Spleen (tissue), 11 donors: Measurements from ENCODE around the gene LRRC59. TPM values are rescaled to one million over a fixed set of nuclear protein-coding genes. Genes with fewer than 3 reads are reported as not detected.

Source experiments
- DNase-seq: peaks from one replicate; pipeline ENCODE4 v3.0.0-alpha.2; 2020
- H3K27ac ChIP-seq, 8 donors: fragments of 200-600 bp; sonication (generic) in 7 of 8; 1 replicate in 4 of 8; 2 replicates in 4 of 8; pipeline versions ENCODE4 v1.5.0 to v1.8.0; 2016 to 2021; ENCODE audit warnings: inconsistent platforms in 4 of 8, mild to moderate bottlenecking in 4 of 8, moderate library complexity in 1 of 8
- H3K27me3 ChIP-seq, 7 donors: fragments of 200-600 bp; sonication (generic) in 6 of 7; replicated peaks in 1 of 7; 1 replicate in 4 of 7; 2 replicates in 3 of 7; pipeline versions ENCODE4 v1.5.0 to v1.8.0; 2016 to 2021; ENCODE audit warnings: inconsistent platforms in 3 of 7, mild to moderate bottlenecking in 1 of 7
- H3K36me3 ChIP-seq, 6 donors: fragments of 200-600 bp; sonication (generic) in 5 of 6; 1 replicate in 4 of 6; 2 replicates in 2 of 6; pipeline versions ENCODE4 v1.5.0 to v1.8.0; 2016 to 2021; ENCODE audit warnings: inconsistent platforms in 2 of 6
- H3K4me1 ChIP-seq, 6 donors: fragments of 200-600 bp; sonication (generic) in 5 of 6; 1 replicate in 3 of 6; 2 replicates in 3 of 6; pipeline versions ENCODE4 v1.5.0 to v1.8.0; 2016 to 2021; ENCODE audit warnings: inconsistent platforms in 3 of 6
- H3K4me3 ChIP-seq, 8 donors: fragments of 200-600 bp; sonication (generic) in 7 of 8; 1 replicate in 4 of 8; 2 replicates in 4 of 8; pipeline versions ENCODE4 v1.5.0 to v1.8.0; 2016 to 2021; ENCODE audit warnings: inconsistent platforms in 4 of 8, mild to moderate bottlenecking in 4 of 8, moderate library complexity in 2 of 8
- H3K9me3 ChIP-seq, 8 donors: fragments of 200-600 bp; sonication (generic) in 7 of 8; 1 replicate in 4 of 8; 2 replicates in 4 of 8; pipeline versions ENCODE4 v1.5.0 to v1.8.0; 2016 to 2021; ENCODE audit warnings: inconsistent platforms in 4 of 8
- CTCF ChIP-seq, 11 experiments: fragments of 200-600 bp in 7 of 11; fragments of 450-650 bp in 4 of 11; sonication (generic) in 4 of 11; IDR thresholded peaks in 8 of 11; conservative IDR thresholded peaks in 3 of 11; 1 replicate in 7 of 11; 2 replicates in 4 of 11; pipeline versions ENCODE4 v1.4.0 to v1.8.0; 2016 to 2021; ENCODE audit warnings: antibody characterized with exemption in 11 of 11, inconsistent platforms in 4 of 11, mild to moderate bottlenecking in 1 of 11
- POLR2A ChIP-seq, 3 donors: fragments of 450-650 bp; IDR thresholded peaks; one replicate each; pipeline ENCODE4 v1.5.1; 2017; ENCODE audit warnings: antibody characterized with exemption in 3 of 3, mild to moderate bottlenecking in 1 of 3
- POLR2AphosphoS5 ChIP-seq, 3 donors: sonication (generic); formaldehyde crosslinking; IDR thresholded peaks; one replicate each; pipeline ENCODE4 v1.5.1; 2017; ENCODE audit warnings: antibody characterized with exemption in 3 of 3
- WGBS, 5 donors: extraction: QIAGEN DNeasy Blood & Tissue Kit in 3 of 5; methylation state at CpG; one replicate each; pipeline versions ENCODE4 v1.1.5 to v1.1.7; 2013 to 2018; 5-methylcytosine and 5-hydroxymethylcytosine counted together
- intact Hi-C: fragments of 100-400 bp; cut with DNase I; formaldehyde crosslinking; loops from one replicate; pipeline ENCODE4 v1.15.0; 2023; ENCODE audit warnings: low total_unique reads
- polyA plus RNA-seq, 3 donors: library from polyadenylated mRNA; stranded (reverse); fragments of 200-250 nt; gene quantifications; one replicate each; pipeline ENCODE4 v1.2.1, GENCODE V29; 2013
- total RNA-seq, 7 donors: library from RNA; depleted of rRNA in 3 of 7; stranded (reverse); fragments of >200 nt in 3 of 7; fragmentation: NEBNext Ultra II Directional in 4 of 7; extraction: Animal tissue kit (Norgen Biotek cat#: 25700) in 4 of 7; gene quantifications; one replicate each; pipeline versions ENCODE4 v1.1.0 to v1.2.1, GENCODE V29; 2016 to 2021
- donor health status: healthy with polysubstance abuse.
- donor health status: DM: no; HTN: no; CAD: no; lungs with moderate emphysema.
- donor health status: DM: no; HTN: no; CAD: no.
- donor health status: Bipolar disorder and iron deficiency.
- donor health status: healthy.
- donor health status: DM: no; HTN: no; CAD: no.
- donor health status: DM: yes; HTN: yes; CAD: no.

Gene LRRC59
- total and polyA plus RNA-seq, 10 donors, result 12.5 to 71.3 (median 46.1) TPM

- intact Hi-C loops, result no loop called here
- no peaks in the 10 kb centered on the region for H3K27me3 ChIP-seq
- WGBS, 5 donors, result 93 to 96% (median 94%) methylated on average over 4 of the region's 4 CpGs
These were observed 41.7 kb upstream of the LRRC59 start for GRCh38 chr17:50439008-50439407.

GRCh38 chr17:50437409-50437808 is 40.1 kb upstream of the LRRC59 start:
- WGBS, 5 donors, result 91 to 98% (median 95%) methylated on average over 4 of the region's 4 CpGs
- Histone ChIP-seq H3K4me1 (no peaks in the 10 kb centered on the region), H3K27ac (no peak overlapping the region), H3K27me3 (no peaks in the 10 kb centered on the region), H3K36me3 (peaks cover 0 to 32% (median 0%) of the 10 kb centered on the region in 6 donors), H3K4me3 (no peak overlapping the region), H3K9me3 (no peaks in the 10 kb centered on the region)
- intact Hi-C loops, result no loop called here
- TF ChIP-seq POLR2A (IDR thresholded peaks at IDR 0.05) (no peak), POLR2AphosphoS5 (IDR thresholded peaks at IDR 0.05) (no peak), CTCF (IDR thresholded peaks at IDR 0.05 in 8 of 11, conservative IDR thresholded peaks at IDR 0.05 in 3 of 11) (no peak)
- no peak for DNase-seq

More at GRCh38 chr17:50439008-50439407, 41.7 kb upstream of the LRRC59 start:
- no peaks in the 10 kb centered on the region for H3K9me3 ChIP-seq
- no peak overlapping the region for H3K27ac ChIP-seq
- TF ChIP-seq POLR2A (IDR thresholded peaks at IDR 0.05) (no peak), CTCF (IDR thresholded peaks at IDR 0.05 in 8 of 11, conservative IDR thresholded peaks at IDR 0.05 in 3 of 11) (no peak)
- no peak overlapping the region for H3K4me3 ChIP-seq
- peaks cover 0 to 8% (median 0%) of the 10 kb centered on the region in 6 donors for H3K4me1 ChIP-seq
- H3K36me3 ChIP-seq, result peaks cover 0 to 24% (median 0%) of the 10 kb centered on the region in 6 donors
- no peak for DNase-seq

- H3K36me3 ChIP-seq, result peaks cover 0 to 33% (median 0%) of the 10 kb centered on the region in 6 donors
- H3K4me1 ChIP-seq, result peaks cover 1 to 18% (median 9%) of the 10 kb centered on the region in 6 donors
- no peak for DNase-seq
- H3K27me3 ChIP-seq, result no peaks in the 10 kb centered on the region
- TF ChIP-seq POLR2A (IDR thresholded peaks at IDR 0.05), result no peak
- no peak for TF ChIP-seq CTCF (IDR thresholded peaks at IDR 0.05 in 8 of 11, conservative IDR thresholded peaks at IDR 0.05 in 3 of 11)
- TF ChIP-seq POLR2AphosphoS5 (IDR thresholded peaks at IDR 0.05), result no peak
- intact Hi-C loops, result no loop called here
- H3K9me3 ChIP-seq, result no peaks in the 10 kb centered on the region
- H3K4me3 ChIP-seq, result no peak overlapping the region
- no peak overlapping the region for H3K27ac ChIP-seq
- 82 to 95% (median 88%) methylated on average over 4 of the region's 4 CpGs for WGBS, 5 donors
These were observed 34.9 kb upstream of the LRRC59 start for GRCh38 chr17:50432125-50432762.

- H3K4me1 ChIP-seq, result peaks cover 9 to 30% (median 20%) of the 10 kb centered on the region in 6 donors
- no peak for DNase-seq
- H3K36me3 ChIP-seq, result peaks cover 0 to 23% (median 0%) of the 10 kb centered on the region in 6 donors
- H3K9me3 ChIP-seq, result no peaks in the 10 kb centered on the region
- 79 to 91% (median 88%) methylated on average over 4 of the region's 4 CpGs for WGBS, 5 donors
- H3K4me3 ChIP-seq, result no peak overlapping the region
- H3K27ac ChIP-seq, result no peak overlapping the region
- no peak for TF ChIP-seq POLR2A (IDR thresholded peaks at IDR 0.05)
- TF ChIP-seq CTCF (IDR thresholded peaks at IDR 0.05 in 8 of 11, conservative IDR thresholded peaks at IDR 0.05 in 3 of 11), result no peak
- TF ChIP-seq POLR2AphosphoS5 (IDR thresholded peaks at IDR 0.05), result no peak
- intact Hi-C loops, result no loop called here
- H3K27me3 ChIP-seq, result no peaks in the 10 kb centered on the region
These were observed 33.7 kb upstream of the LRRC59 start for GRCh38 chr17:50430821-50431618.
